NOMO-1 treated with DMSO at 0.1 percent for 48 hours (cell line): ENCODE results near the gene MDFI.

ENCODE experiments used
- DNase-seq: peaks from one replicate; lab custom pipeline; 2025; ENCODE audit not compliant: unreplicated experiment; lab: John Stamatoyannopoulos, UW

The MDFI gene

DNA sequence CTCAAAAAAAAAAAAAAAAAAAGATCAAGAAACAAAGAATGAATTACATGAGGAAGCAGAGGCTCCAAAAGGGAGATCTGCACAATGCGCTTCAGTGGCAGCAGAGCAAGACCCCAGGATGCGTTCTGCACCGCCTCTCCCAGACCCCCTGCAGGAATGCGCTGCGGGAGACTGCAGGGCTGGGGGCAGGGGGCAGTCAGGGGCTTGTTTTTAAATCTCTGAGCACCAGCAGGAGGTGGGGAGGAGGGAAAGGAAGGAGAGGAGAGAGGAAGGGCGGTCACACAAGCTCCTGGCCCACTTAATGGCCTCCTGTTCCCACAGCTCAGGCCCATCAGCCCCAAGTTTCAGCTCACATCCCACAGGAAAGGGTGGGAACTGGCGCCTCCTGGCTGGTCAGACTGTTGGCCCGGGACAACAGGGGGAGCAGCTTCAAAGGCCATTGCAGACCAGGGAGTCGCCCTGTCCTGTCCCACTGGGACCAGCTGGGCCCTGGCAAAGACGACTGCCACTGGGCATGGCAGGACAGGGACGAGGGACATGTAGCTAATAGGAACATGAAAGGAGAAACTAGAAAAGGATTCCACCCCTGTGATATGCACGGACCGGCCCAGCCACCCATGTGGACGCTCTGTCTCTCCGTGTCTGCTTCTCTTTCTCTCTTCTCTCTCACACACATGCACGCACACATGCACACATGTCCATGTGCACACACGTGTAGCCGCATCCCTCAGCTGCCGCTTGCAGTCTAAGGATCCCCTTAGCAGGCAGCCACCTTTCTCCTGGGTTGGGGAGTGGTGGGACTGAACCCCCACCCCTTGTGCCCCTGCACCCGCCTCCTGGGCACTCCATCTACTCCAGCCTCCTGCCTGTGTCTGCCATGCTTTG, 62.4 kb downstream of the MDFI start:
- no peak for DNase-seq

DNA sequence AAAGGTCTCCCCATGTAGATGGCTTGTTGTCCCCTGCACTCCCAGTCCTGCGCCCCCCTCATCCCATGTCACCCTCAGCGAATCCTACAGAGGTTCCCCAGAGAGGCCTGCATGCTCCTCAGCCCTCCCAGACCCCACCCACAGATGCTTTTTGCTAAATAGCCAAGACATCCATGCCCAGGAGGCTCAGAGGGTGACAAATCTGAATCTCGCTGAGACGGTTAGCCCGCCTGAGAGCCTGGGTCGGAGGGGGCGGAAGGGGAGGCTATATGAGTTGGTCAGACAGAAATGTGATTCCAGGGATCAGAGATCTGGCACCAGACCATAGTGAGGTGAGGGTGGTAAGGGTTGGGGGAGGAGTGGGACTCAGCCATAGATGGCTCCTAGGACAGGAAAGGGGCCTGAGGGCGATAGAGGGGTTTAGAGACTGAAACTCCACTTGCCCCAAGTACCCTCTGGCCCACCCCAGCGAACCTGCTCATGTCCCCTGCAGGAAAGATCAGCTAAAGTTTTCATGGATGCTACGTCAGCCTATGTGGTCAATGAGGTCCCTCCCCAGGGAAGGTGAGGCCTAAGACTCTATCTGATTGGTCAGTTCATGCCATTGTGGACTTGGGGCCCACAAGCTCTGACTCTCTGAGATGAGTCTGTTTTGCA, 63.9 kb downstream of the MDFI start:
- no peak for DNase-seq

GRCh38 chr6:41702771-41703494, 64.7 kb downstream of the MDFI start:
- DNase-seq, result no peak
